CD14-positive monocyte (primary cell): ENCODE measurements around the gene POC1A. TPM values are rescaled to one million over a fixed set of nuclear protein-coding genes. Genes with fewer than 3 reads are reported as not detected.
A peak's percentile ranks its signal among the peaks of the same experiment; 100 is the strongest.

Source experiments
- DNase-seq, 3 donors: peaks; one replicate each; pipeline ENCODE4 v3.0.0-alpha.2; 2011 to 2022
- H2AFZ ChIP-seq: 2 replicates; pipeline ENCODE4 v1.6.0; 2012; ENCODE audit warnings: mild to moderate bottlenecking, low read depth, low read length, inconsistent platforms; ENCODE audit not compliant: insufficient read depth, poor library complexity, severe bottlenecking
- H3K27ac ChIP-seq, 2 donors: 1 replicate in 1 of 2; 2 replicates in 1 of 2; pipeline ENCODE4 v1.5.1; 2012 to 2013; ENCODE audit warnings: low read length in 2 of 2, control low read depth in 1 of 2, inconsistent platforms in 1 of 2, low read depth in 1 of 2, mild to moderate bottlenecking in 1 of 2
- H3K27me3 ChIP-seq, 2 donors: one replicate each; pipeline versions ENCODE4 v1.6.0 to v1.6.1; 2011 to 2013; ENCODE audit warnings: low read length in 2 of 2; ENCODE audit not compliant: control insufficient read depth in 2 of 2, insufficient read depth in 2 of 2
- H3K36me3 ChIP-seq, 2 donors: replicated peaks in 1 of 2; 1 replicate in 1 of 2; 2 replicates in 1 of 2; pipeline versions ENCODE4 v1.5.1 to v1.6.1; 2012 to 2013; ENCODE audit warnings: low read length in 2 of 2, control low read depth in 1 of 2, inconsistent platforms in 1 of 2, mild to moderate bottlenecking in 1 of 2; ENCODE audit not compliant: insufficient read depth in 2 of 2, control insufficient read depth in 1 of 2
- H3K4me1 ChIP-seq, 2 donors: 1 replicate in 1 of 2; 2 replicates in 1 of 2; pipeline versions ENCODE4 v1.5.1 to v1.6.1; 2012 to 2013; ENCODE audit warnings: low read length in 2 of 2, control low read depth in 1 of 2, inconsistent platforms in 1 of 2, mild to moderate bottlenecking in 1 of 2, moderate library complexity in 1 of 2; ENCODE audit not compliant: insufficient read depth in 2 of 2, control insufficient read depth in 1 of 2
- H3K4me2 ChIP-seq: replicated peaks from 2 replicates; pipeline ENCODE3; 2012; ENCODE audit warnings: low read length, moderate library complexity, mild to moderate bottlenecking; ENCODE audit not compliant: poor library complexity, severe bottlenecking; ENCODE audit errors: extremely low read depth
- H3K4me3 ChIP-seq, 3 experiments: fragments of 200-600 bp in 1 of 3; sonication (generic) in 1 of 3; replicated peaks in 1 of 3; 1 replicate in 2 of 3; 2 replicates in 1 of 3; pipeline ENCODE4 v1.5.1; 2011 to 2013; ENCODE audit warnings: low read length in 3 of 3, mild to moderate bottlenecking in 3 of 3, control low read depth in 2 of 3, low read depth in 2 of 3, inconsistent platforms in 1 of 3, moderate library complexity in 1 of 3
- H3K79me2 ChIP-seq: 2 replicates; pipeline ENCODE4 v1.6.0; 2012; ENCODE audit warnings: mild to moderate bottlenecking, control low read depth, inconsistent platforms, low read length, moderate library complexity; ENCODE audit not compliant: insufficient read depth
- H3K9ac ChIP-seq: 2 replicates; pipeline ENCODE4 v1.6.0; 2017; ENCODE audit warnings: low read length, mild to moderate bottlenecking; ENCODE audit not compliant: insufficient read depth, poor library complexity, severe bottlenecking
- H3K9me3 ChIP-seq, 2 donors: replicated peaks in 1 of 2; 1 replicate in 1 of 2; 2 replicates in 1 of 2; pipeline versions ENCODE4 v1.5.1 to v1.6.1; 2012 to 2013; ENCODE audit warnings: low read length in 2 of 2, control low read depth in 1 of 2; ENCODE audit not compliant: control insufficient read depth in 1 of 2, insufficient read depth in 1 of 2
- H4K20me1 ChIP-seq: 2 replicates; pipeline ENCODE4 v1.6.0; 2012; ENCODE audit warnings: mild to moderate bottlenecking, low read length, control low read depth, moderate library complexity; ENCODE audit not compliant: insufficient read depth
- H3K27ac Mint-ChIP-seq, 7 donors: one replicate each; pipeline ENCODE4 v1.8.0; 2020; ENCODE audit warnings: mild to moderate bottlenecking in 7 of 7, mixed read lengths in 7 of 7, moderate library complexity in 6 of 7, inconsistent platforms in 2 of 7
- H3K27me3 Mint-ChIP-seq, 3 donors: one replicate each; pipeline ENCODE4 v1.8.0; 2021 to 2022; ENCODE audit warnings: low read depth in 3 of 3, mild to moderate bottlenecking in 3 of 3, mixed read lengths in 3 of 3, moderate library complexity in 3 of 3, inconsistent platforms in 1 of 3
- H3K36me3 Mint-ChIP-seq, 2 donors: one replicate each; pipeline ENCODE4 v1.8.0; 2020; ENCODE audit warnings: mixed read lengths in 2 of 2, inconsistent platforms in 1 of 2, mild to moderate bottlenecking in 1 of 2
- H3K4me1 Mint-ChIP-seq: one replicate; pipeline ENCODE4 v1.8.0; 2020; ENCODE audit warnings: mild to moderate bottlenecking, mixed read lengths
- H3K4me3 Mint-ChIP-seq, 2 donors: one replicate each; pipeline ENCODE4 v1.8.0; 2020; ENCODE audit warnings: mild to moderate bottlenecking in 2 of 2, mixed read lengths in 2 of 2, moderate library complexity in 1 of 2
- H3K9me3 Mint-ChIP-seq, 7 donors: one replicate each; pipeline ENCODE4 v1.8.0; 2020 to 2022; ENCODE audit warnings: mixed read lengths in 7 of 7, mild to moderate bottlenecking in 6 of 7, moderate library complexity in 6 of 7, inconsistent platforms in 2 of 7
- WGBS: methylation state at CpG from one replicate; pipeline ENCODE4 v1.1.5; 2013; ENCODE audit warnings: missing lambda C conversion rate; ENCODE audit not compliant: insufficient coverage; 5-methylcytosine and 5-hydroxymethylcytosine counted together
- intact Hi-C, 2 donors: fragments of 100-400 bp; cut with micrococcal nuclease; formaldehyde crosslinking; loops; one replicate each; pipeline versions ENCODE4 v1.15.0 to v1.15.1; 2023
- polyA plus RNA-seq, 3 donors: library from polyadenylated mRNA; depleted of rRNA in 1 of 3; unstranded in 2 of 3; stranded (reverse) in 1 of 3; fragments of 300-500 nt in 2 of 3; fragments of >200 nt in 1 of 3; fragmentation: Illumina TruSeq in 2 of 3; gene quantifications; 1 replicate in 2 of 3; 2 replicates in 1 of 3; pipeline ENCODE4 v1.2.3, GENCODE V29; 2012 to 2021
- TF ChIP-seq, protein P1 (sequence below): fragments of 200-600 bp; IDR thresholded peaks from one replicate; pipeline ENCODE4 v1.8.0; 2022; ENCODE audit warnings: antibody characterized with exemption, mild to moderate bottlenecking

The POC1A gene
- polyA plus RNA-seq, 3 donors, result 1.2 to 2.0 (median 1.5) TPM

DNA sequence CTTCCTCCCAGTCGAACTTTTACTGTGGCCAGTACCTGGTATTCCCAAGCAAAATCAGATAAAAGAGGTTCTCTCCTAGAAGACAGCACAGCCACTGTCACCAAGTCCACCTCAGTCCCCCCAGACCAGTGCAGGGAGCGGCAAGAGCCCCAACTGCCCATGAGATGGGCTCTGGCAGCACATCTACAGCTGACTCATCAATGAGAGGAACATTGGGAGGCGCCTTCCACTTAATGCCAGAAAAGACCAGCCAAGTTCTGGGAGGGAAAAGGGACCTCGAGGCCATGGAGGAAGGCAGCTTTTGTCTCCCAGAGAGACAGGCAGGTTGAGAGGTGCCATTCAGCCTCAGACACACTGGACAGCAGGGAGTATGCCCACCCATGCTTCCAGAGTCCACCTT lies 28.2 kb downstream of the POC1A start:
- H3K36me3 Mint-ChIP-seq, result peaks cover 33 to 49% of the 10 kb centered on the region in 2 donors
- no peak overlapping the region for H3K4me2 ChIP-seq
- peak overlapping the region in 1 of 7 donors; percentile 21 for H3K27ac Mint-ChIP-seq
- TF ChIP-seq, protein P1, sequence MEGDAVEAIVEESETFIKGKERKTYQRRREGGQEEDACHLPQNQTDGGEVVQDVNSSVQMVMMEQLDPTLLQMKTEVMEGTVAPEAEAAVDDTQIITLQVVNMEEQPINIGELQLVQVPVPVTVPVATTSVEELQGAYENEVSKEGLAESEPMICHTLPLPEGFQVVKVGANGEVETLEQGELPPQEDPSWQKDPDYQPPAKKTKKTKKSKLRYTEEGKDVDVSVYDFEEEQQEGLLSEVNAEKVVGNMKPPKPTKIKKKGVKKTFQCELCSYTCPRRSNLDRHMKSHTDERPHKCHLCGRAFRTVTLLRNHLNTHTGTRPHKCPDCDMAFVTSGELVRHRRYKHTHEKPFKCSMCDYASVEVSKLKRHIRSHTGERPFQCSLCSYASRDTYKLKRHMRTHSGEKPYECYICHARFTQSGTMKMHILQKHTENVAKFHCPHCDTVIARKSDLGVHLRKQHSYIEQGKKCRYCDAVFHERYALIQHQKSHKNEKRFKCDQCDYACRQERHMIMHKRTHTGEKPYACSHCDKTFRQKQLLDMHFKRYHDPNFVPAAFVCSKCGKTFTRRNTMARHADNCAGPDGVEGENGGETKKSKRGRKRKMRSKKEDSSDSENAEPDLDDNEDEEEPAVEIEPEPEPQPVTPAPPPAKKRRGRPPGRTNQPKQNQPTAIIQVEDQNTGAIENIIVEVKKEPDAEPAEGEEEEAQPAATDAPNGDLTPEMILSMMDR, result no peak
- no peaks in the 10 kb centered on the region for H3K9me3 ChIP-seq
- H3K4me3 ChIP-seq, result no peak overlapping the region
- no peak overlapping the region for H3K4me3 Mint-ChIP-seq
- H3K27me3 Mint-ChIP-seq, result peaks cover 0 to 1% (median 0%) of the 10 kb centered on the region in 3 donors
- H3K4me1 ChIP-seq, result peaks cover 29 to 31% of the 10 kb centered on the region in 2 donors
- H3K9me3 Mint-ChIP-seq, result no peaks in the 10 kb centered on the region
- peaks cover 5 to 42% of the 10 kb centered on the region in 2 donors for H3K36me3 ChIP-seq
- H3K27me3 ChIP-seq, result no peaks in the 10 kb centered on the region
- no peak overlapping the region for H2AFZ ChIP-seq
- no peak overlapping the region for H3K9ac ChIP-seq
- no peak overlapping the region for H3K27ac ChIP-seq
- DNase-seq, result no peak
- no peaks in the 10 kb centered on the region for H3K79me2 ChIP-seq
- 100% methylated on average over 1 of the region's 4 CpGs for WGBS
- H4K20me1 ChIP-seq, result no peaks in the 10 kb centered on the region
- peaks cover 30% of the 10 kb centered on the region for H3K4me1 Mint-ChIP-seq
- intact Hi-C loops, result no loop called here

DNA sequence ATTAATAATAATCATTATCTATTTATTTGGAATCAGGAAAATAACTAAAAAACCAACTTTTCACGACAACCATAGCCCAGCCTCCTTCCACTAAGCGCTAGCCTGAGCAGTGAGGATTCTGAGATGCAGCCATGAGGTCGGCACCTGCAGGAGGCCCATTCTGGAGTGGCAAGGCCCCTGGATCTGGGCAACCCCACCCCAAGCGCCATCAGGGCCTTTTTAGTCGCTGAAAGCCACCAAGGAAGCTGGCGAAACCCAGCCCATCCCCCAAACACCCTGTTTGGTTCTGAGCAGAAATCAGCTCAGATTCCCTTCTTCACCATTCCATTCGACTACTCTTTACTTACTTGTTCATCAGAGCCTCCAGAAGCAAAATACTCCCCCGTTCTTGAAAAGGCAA lies 29.5 kb downstream of the POC1A start:
- 95% methylated on average over 6 of the region's 8 CpGs for WGBS
- H3K36me3 Mint-ChIP-seq, result peaks cover 28 to 43% of the 10 kb centered on the region in 2 donors

More for the DNA sequence above, 29.5 kb downstream of the POC1A start:
- H3K79me2 ChIP-seq, result no peaks in the 10 kb centered on the region
- no peak overlapping the region for H3K4me3 ChIP-seq
- TF ChIP-seq, protein P1, result no peak
- H4K20me1 ChIP-seq, result no peaks in the 10 kb centered on the region
- no peak overlapping the region for H3K27ac Mint-ChIP-seq
- H3K4me3 Mint-ChIP-seq, result no peak overlapping the region
- H3K9me3 ChIP-seq, result no peaks in the 10 kb centered on the region
- no peak overlapping the region for H2AFZ ChIP-seq
- H3K27me3 Mint-ChIP-seq, result no peaks in the 10 kb centered on the region
- DNase-seq, result no peak
- no peak overlapping the region for H3K4me2 ChIP-seq
- no peaks in the 10 kb centered on the region for H3K9me3 Mint-ChIP-seq
- no peak overlapping the region for H3K9ac ChIP-seq
- H3K4me1 Mint-ChIP-seq, result peaks cover 42% of the 10 kb centered on the region
- H3K36me3 ChIP-seq, result peaks cover 5 to 37% of the 10 kb centered on the region in 2 donors
- H3K4me1 ChIP-seq, result peaks cover 42 to 44% of the 10 kb centered on the region in 2 donors
- intact Hi-C loops, result loop anchor here (5.0 kb wide), 3 partner anchors 67 to 187 kb away; partner anchors contain the start of genes DUSP7 (in 1 of the 2), PARP3 (in 1 of the 2) and RRP9 (in 1 of the 2)
- no peak overlapping the region for H3K27ac ChIP-seq
- no peaks in the 10 kb centered on the region for H3K27me3 ChIP-seq
